H1 (cell line): Measurements from ENCODE around the gene CAMTA1. TPM values are rescaled to one million over a fixed set of nuclear protein-coding genes. Genes with fewer than 3 reads are reported as not detected.

Experiments used
- CTCF ChIA-PET: fragments of 300-600 bp; sonication (Branson Sonifier 250); formaldehyde crosslinking; loops from one replicate; lab custom pipeline; 2021; ENCODE audit not compliant: partially characterized antibody; lab: Charles Lee
- POLR2A ChIA-PET: fragments of 300-600 bp; sonication (Branson Sonifier 250); formaldehyde crosslinking; loops from one replicate; lab custom pipeline; 2021; ENCODE audit warnings: inconsistent platforms; ENCODE audit not compliant: partially characterized antibody; lab: Charles Lee
- DNase-seq, 2 experiments: peaks; one replicate each; pipeline versions ENCODE4 v3.0.0 to v3.0.0-alpha.2; 2010 to 2022; ENCODE audit warnings: low spot score in 2 of 2, low read depth in 1 of 2, mixed read lengths in 1 of 2
- FAIRE-seq: peaks from 2 replicates; lab custom pipeline; 2011; peaks lifted over from hg19 to GRCh38; lab: Jason Lieb, UNC
- H2AFZ ChIP-seq: 2 replicates; pipeline ENCODE4 v1.8.1; 2012; ENCODE audit warnings: low read length, inconsistent platforms
- H2AK5ac ChIP-seq: 2 replicates; pipeline ENCODE4 v1.6.1; 2013; ENCODE audit warnings: low read depth, low read length
- H2BK120ac ChIP-seq: replicated peaks from 2 replicates; pipeline ENCODE3; 2013; ENCODE audit warnings: low read depth, low read length, inconsistent platforms
- H2BK12ac ChIP-seq: 2 replicates; pipeline ENCODE4 v1.6.1; 2013; ENCODE audit warnings: low read depth, low read length
- H2BK15ac ChIP-seq: 2 replicates; pipeline ENCODE4 v1.6.1; 2013; ENCODE audit warnings: low read length
- H2BK20ac ChIP-seq: 2 replicates; pipeline ENCODE4 v1.6.1; 2013; ENCODE audit warnings: low read length
- H2BK5ac ChIP-seq: 2 replicates; pipeline ENCODE4 v1.6.1; 2013; ENCODE audit warnings: low read depth, low read length
- H3K14ac ChIP-seq: 2 replicates; pipeline ENCODE4 v1.6.1; 2013; ENCODE audit warnings: inconsistent platforms; ENCODE audit not compliant: insufficient read length
- H3K18ac ChIP-seq: 2 replicates; pipeline ENCODE4 v1.6.1; 2013; ENCODE audit warnings: low read length; ENCODE audit errors: extremely low read depth
- H3K23ac ChIP-seq: 2 replicates; pipeline ENCODE4 v1.6.1; 2013; ENCODE audit warnings: inconsistent platforms; ENCODE audit not compliant: insufficient read length
- H3K23me2 ChIP-seq: 2 replicates; pipeline ENCODE4 v1.6.1; 2013; ENCODE audit warnings: low read depth, low read length
- H3K27ac ChIP-seq: 2 replicates; pipeline ENCODE4 v1.6.1; 2011; ENCODE audit warnings: low read depth, low read length, inconsistent platforms
- H3K27me3 ChIP-seq, 4 experiments: replicated peaks in 1 of 4; 1 replicate in 1 of 4; 2 replicates in 3 of 4; pipeline versions ENCODE4 v1.6.1 to v1.8.1; 2011 to 2013; ENCODE audit warnings: low read length in 3 of 4, mild to moderate bottlenecking in 3 of 4, inconsistent platforms in 2 of 4, mixed read lengths in 2 of 4, moderate library complexity in 1 of 4; ENCODE audit not compliant: control insufficient read depth in 3 of 4, insufficient read depth in 3 of 4; ENCODE audit errors: extremely low read depth in 1 of 4
- H3K36me3 ChIP-seq, 4 experiments: 2 replicates each; pipeline versions ENCODE4 v1.6.1 to v1.8.1; 2011 to 2013; ENCODE audit warnings: mild to moderate bottlenecking in 4 of 4, low read length in 3 of 4, moderate library complexity in 2 of 4, control low read depth in 1 of 4, inconsistent platforms in 1 of 4; ENCODE audit not compliant: insufficient read depth in 4 of 4, control insufficient read depth in 2 of 4
- H3K4ac ChIP-seq: replicated peaks from 2 replicates; pipeline ENCODE3; 2013; ENCODE audit warnings: low read length, low read depth, mixed read lengths, inconsistent platforms; ENCODE audit not compliant: insufficient read length
- H3K4me1 ChIP-seq, 4 experiments: replicated peaks in 1 of 4; 1 replicate in 1 of 4; 2 replicates in 3 of 4; pipeline versions ENCODE4 v1.6.1 to v1.8.1; 2011 to 2013; ENCODE audit warnings: low read length in 3 of 4, inconsistent platforms in 2 of 4, mixed read lengths in 1 of 4; ENCODE audit not compliant: insufficient read depth in 4 of 4, control insufficient read depth in 3 of 4
- H3K4me2 ChIP-seq, 2 experiments: 2 replicates each; pipeline versions ENCODE4 v1.6.1 to v1.8.1; 2011 to 2013; ENCODE audit warnings: low read depth in 2 of 2, low read length in 2 of 2, control low read depth in 1 of 2, inconsistent platforms in 1 of 2, mild to moderate bottlenecking in 1 of 2; ENCODE audit not compliant: insufficient read depth in 1 of 2
- H3K4me3 ChIP-seq, 4 experiments: fragments of 200-600, 300-600 bp in 1 of 4; sonication (generic), shearing (Covaris generic), sonication (Bioruptor Twin) in 1 of 4; 2 replicates each; pipeline versions ENCODE4 v1.5.1 to v1.8.1; 2011 to 2016; ENCODE audit warnings: low read length in 4 of 4, low read depth in 3 of 4, control low read depth in 2 of 4, inconsistent platforms in 2 of 4, mild to moderate bottlenecking in 2 of 4, mixed read lengths in 1 of 4, moderate library complexity in 1 of 4; ENCODE audit not compliant: insufficient read depth in 2 of 4; ENCODE audit errors: extremely low read depth in 1 of 4
- H3K56ac ChIP-seq: replicated peaks from 2 replicates; pipeline ENCODE3; 2013; ENCODE audit warnings: low read depth, mild to moderate bottlenecking, mixed read lengths, low read length, inconsistent platforms; ENCODE audit not compliant: insufficient read length
- H3K79me1 ChIP-seq: 2 replicates; pipeline ENCODE4 v1.6.1; 2013; ENCODE audit warnings: low read depth, low read length, control low read depth
- H3K79me2 ChIP-seq, 2 experiments: 2 replicates each; pipeline versions ENCODE4 v1.6.1 to v1.8.1; 2012 to 2013; ENCODE audit warnings: low read length in 2 of 2, mild to moderate bottlenecking in 2 of 2, inconsistent platforms in 1 of 2; ENCODE audit not compliant: insufficient read depth in 2 of 2, control insufficient read depth in 1 of 2
- H3K9ac ChIP-seq, 4 experiments: replicated peaks in 1 of 4; 1 replicate in 1 of 4; 2 replicates in 3 of 4; pipeline versions ENCODE4 v1.6.1 to v1.8.1; 2011 to 2013; ENCODE audit warnings: low read depth in 3 of 4, low read length in 3 of 4, control low read depth in 2 of 4, mild to moderate bottlenecking in 2 of 4, moderate library complexity in 2 of 4, inconsistent platforms in 1 of 4; ENCODE audit errors: extremely low read depth in 1 of 4
- H3K9me3 ChIP-seq, 2 experiments: 2 replicates each; pipeline versions ENCODE4 v1.6.1 to v1.8.1; 2012 to 2013; ENCODE audit warnings: mild to moderate bottlenecking in 2 of 2, moderate library complexity in 2 of 2, control low read depth in 1 of 2, inconsistent platforms in 1 of 2, low read depth in 1 of 2, low read length in 1 of 2, mixed read lengths in 1 of 2; ENCODE audit not compliant: insufficient read depth in 2 of 2
- H4K20me1 ChIP-seq, 2 experiments: replicated peaks in 1 of 2; 2 replicates each; pipeline versions ENCODE3 to v1.8.1; 2011 to 2013; ENCODE audit warnings: inconsistent platforms in 2 of 2, low read length in 2 of 2, mild to moderate bottlenecking in 1 of 2; ENCODE audit not compliant: insufficient read depth in 2 of 2, control insufficient read depth in 1 of 2
- H4K5ac ChIP-seq: 2 replicates; pipeline ENCODE4 v1.6.1; 2013; ENCODE audit warnings: low read length, low read depth, mixed read lengths, inconsistent platforms; ENCODE audit not compliant: insufficient read length
- H4K8ac ChIP-seq: 2 replicates; pipeline ENCODE4 v1.8.0; 2013; ENCODE audit warnings: mild to moderate bottlenecking, moderate library complexity, low read length, inconsistent platforms; ENCODE audit not compliant: insufficient read depth; ENCODE audit errors: extremely low read depth
- H4K91ac ChIP-seq: replicated peaks from 2 replicates; pipeline ENCODE3; 2013; ENCODE audit warnings: low read length, mixed read lengths, inconsistent platforms; ENCODE audit not compliant: insufficient read length
- SIN3A ChIP-seq, 2 experiments: IDR thresholded peaks in 1 of 2; conservative IDR thresholded peaks in 1 of 2; 2 replicates each; pipeline ENCODE4 v1.6.1; 2011 to 2012; ENCODE audit warnings: low read length in 2 of 2, improper control_type of control experiment in 1 of 2, low read depth in 1 of 2, mild to moderate bottlenecking in 1 of 2
- WGBS, 2 experiments: shearing (Covaris generic) in 1 of 2; methylation state at CpG; one replicate each; pipeline versions ENCODE4 v1.1.6 to v1.1.7; 2013 to 2015; ENCODE audit warnings: low lambda C conversion rate in 2 of 2, mixed read lengths in 2 of 2, inconsistent platforms in 1 of 2, low coverage in 1 of 2, missing lambda C conversion rate in 1 of 2; ENCODE audit not compliant: insufficient replicate concordance in 2 of 2, insufficient coverage in 1 of 2, insufficient read length in 1 of 2; ENCODE audit errors: extremely low coverage in 1 of 2, missing lambda C conversion rate in 1 of 2; 5-methylcytosine and 5-hydroxymethylcytosine counted together
- polyA plus RNA-seq, 7 experiments: library from polyadenylated mRNA; depleted of rRNA in 3 of 7; stranded (reverse) in 5 of 7; unstranded in 2 of 7; fragments of >200 nt in 5 of 7; fragments of 200-250 nt in 2 of 7; gene quantifications; 1 replicate in 5 of 7; 2 replicates in 1 of 7; 4 replicates in 1 of 7; pipeline versions ENCODE4 v1.2.1 to v1.2.3, GENCODE V29; 2011 to 2013; ENCODE audit warnings: missing spikeins in 2 of 7, mixed read lengths in 2 of 7
- total RNA-seq: library from RNA; stranded (reverse); fragmentation: NEBNext Ultra II Directional; extraction: Animal tissue kit (Norgen Biotek cat#: 25700); gene quantifications from 2 replicates; pipeline ENCODE4 v1.2.1, GENCODE V29; 2021
- TF ChIP-seq, protein P1 (sequence below): IDR thresholded peaks from 2 replicates; pipeline ENCODE4 v1.6.1; 2012; ENCODE audit warnings: inconsistent platforms

CAMTA1 gene
- total and polyA plus RNA-seq, 2 of the 8 experiments (the other 6 are each of a cell fraction or from before 2014, with no cell fraction given) = 65.0 to 119 TPM

GRCh38 chr1:7153464-7153863 is 368.2 kb downstream of the CAMTA1 start:
- no peak overlapping the region for H2BK20ac ChIP-seq
- FAIRE-seq = no peak
- ChIA-PET CTCF (no interaction called here), POLR2A (no interaction called here)
- no peak overlapping the region for H3K23ac ChIP-seq
- no peaks in the 10 kb centered on the region for H4K20me1 ChIP-seq
- no peaks in the 10 kb centered on the region for H3K23me2 ChIP-seq
- no peak overlapping the region for H2BK12ac ChIP-seq
- TF ChIP-seq, protein P1, sequence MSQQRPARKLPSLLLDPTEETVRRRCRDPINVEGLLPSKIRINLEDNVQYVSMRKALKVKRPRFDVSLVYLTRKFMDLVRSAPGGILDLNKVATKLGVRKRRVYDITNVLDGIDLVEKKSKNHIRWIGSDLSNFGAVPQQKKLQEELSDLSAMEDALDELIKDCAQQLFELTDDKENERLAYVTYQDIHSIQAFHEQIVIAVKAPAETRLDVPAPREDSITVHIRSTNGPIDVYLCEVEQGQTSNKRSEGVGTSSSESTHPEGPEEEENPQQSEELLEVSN = peak; percentile 35; the same call in 1 of the 2 replicates
- TF ChIP-seq SIN3A (conservative IDR thresholded peaks at IDR 0.05 in 1 of 2, IDR thresholded peaks at IDR 0.05 in 1 of 2; ENCODE audit: low read depth in 1 of 2, low read length in 2 of 2) = no peak
- H2AK5ac ChIP-seq = no peak overlapping the region
- 82% methylated on average over 10 of the region's 10 CpGs; no CpG with 5 or more reads in 1 of the 2 experiments for WGBS, 2 experiments
- no peak overlapping the region for H4K8ac ChIP-seq
- H3K79me1 ChIP-seq = no peaks in the 10 kb centered on the region
- H4K91ac ChIP-seq = no peak overlapping the region
- H2BK5ac ChIP-seq = no peak overlapping the region
- no peaks in the 10 kb centered on the region for H3K9me3 ChIP-seq
- no peak overlapping the region for H2AFZ ChIP-seq
- peaks cover 3 to 27% (median 16%) of the 10 kb centered on the region in 4 experiments for H3K4me1 ChIP-seq
- no peak for DNase-seq
- H3K79me2 ChIP-seq = no peaks in the 10 kb centered on the region
- H3K56ac ChIP-seq = no peak overlapping the region
- H3K14ac ChIP-seq = no peak overlapping the region
- H3K9ac ChIP-seq = no peak overlapping the region
- H3K4ac ChIP-seq = no peak overlapping the region
- H3K4me3 ChIP-seq = no peak overlapping the region
- H3K18ac ChIP-seq = no peak overlapping the region
- H3K4me2 ChIP-seq = no peak overlapping the region
- H3K36me3 ChIP-seq = no peaks in the 10 kb centered on the region
- H3K27ac ChIP-seq = no peak overlapping the region
- H3K27me3 ChIP-seq = no peaks in the 10 kb centered on the region
- no peak overlapping the region for H2BK120ac ChIP-seq
- peak overlapping the region; percentile 18; the same call in 1 of the 2 replicates for H2BK15ac ChIP-seq
- H4K5ac ChIP-seq = no peak overlapping the region
